ENCODE data around the gene WWC2.

WWC2 gene

DNA sequence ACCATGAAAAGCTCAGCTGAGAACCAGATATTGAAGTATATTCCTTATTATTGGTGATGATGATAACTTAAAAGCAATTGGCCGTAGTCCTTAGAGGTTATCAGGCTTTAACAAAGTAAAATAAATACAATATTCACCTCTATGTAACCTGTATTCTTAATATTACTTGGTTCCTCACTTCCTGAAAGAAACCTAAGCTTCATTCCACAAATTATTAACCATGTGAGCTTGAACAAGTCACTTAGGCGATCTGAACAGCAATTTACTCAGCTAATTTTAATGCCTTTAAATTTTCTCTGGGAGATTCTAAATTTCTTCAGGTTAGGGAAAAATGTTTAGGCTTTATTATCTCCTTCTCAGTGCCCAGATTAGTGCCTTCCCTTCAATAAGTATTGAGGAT, 151.8 kb downstream of the WWC2 start:
- no peak overlapping the region for H3K27ac ChIP-seq (ENCODE audit: low read length)
- no peaks in the 10 kb centered on the region for H4K20me1 ChIP-seq (ENCODE audit: insufficient read depth, low read length)
- no peak for ATAC-seq (ENCODE audit: insufficient read depth, low read depth)

DNA sequence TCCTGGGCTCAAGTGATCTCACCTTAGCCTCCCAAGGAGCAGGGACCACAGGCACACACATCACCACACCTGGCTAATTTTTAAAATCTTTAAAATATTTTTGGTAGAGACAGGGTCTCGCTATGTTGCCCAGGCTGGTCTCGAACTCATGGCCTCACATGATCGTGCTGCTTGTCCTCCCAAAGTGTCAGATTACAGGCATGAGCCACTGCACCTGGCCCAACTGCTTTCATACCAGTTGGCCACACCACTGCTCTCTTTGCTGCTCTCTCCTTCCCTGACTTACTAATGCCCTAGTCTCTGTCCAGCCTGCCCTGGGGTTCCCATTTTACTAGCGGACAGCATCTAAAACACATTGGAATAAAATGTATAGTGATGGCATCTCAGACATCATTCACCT, 153.9 kb downstream of the WWC2 start:
- Histone ChIP-seq H3K4me1 (ENCODE audit: insufficient read depth, low read length) (no peaks in the 10 kb centered on the region), H3K27me3 (ENCODE audit: insufficient read depth, low read length, poor library complexity) (peaks cover 4% of the 10 kb centered on the region), H3K4me3 (ENCODE audit: low read depth in 1 of 2, low read length in 2 of 2) (no peak overlapping the region), H3K27ac (ENCODE audit: low read length) (no peak overlapping the region), H3K36me3 (ENCODE audit: insufficient read depth, low read length) (no peaks in the 10 kb centered on the region), H2AFZ (ENCODE audit: low read depth, low read length) (no peak overlapping the region), H3K9me3 (ENCODE audit: insufficient read depth, low read length, severe bottlenecking) (no peaks in the 10 kb centered on the region), H3K4me2 (ENCODE audit: insufficient read depth, low read length) (no peak overlapping the region), H3K9ac (ENCODE audit: low read depth, low read length) (no peak overlapping the region), H4K20me1 (ENCODE audit: insufficient read depth, low read length) (no peaks in the 10 kb centered on the region), H3K79me2 (ENCODE audit: insufficient read depth, low read length) (no peaks in the 10 kb centered on the region)
- TF ChIP-seq EZH2 (IDR thresholded peaks at IDR 0.05; ENCODE audit: borderline replicate concordance, low read depth, low read length, severe bottlenecking), result no peak
- TF ChIP-seq, protein P1, sequence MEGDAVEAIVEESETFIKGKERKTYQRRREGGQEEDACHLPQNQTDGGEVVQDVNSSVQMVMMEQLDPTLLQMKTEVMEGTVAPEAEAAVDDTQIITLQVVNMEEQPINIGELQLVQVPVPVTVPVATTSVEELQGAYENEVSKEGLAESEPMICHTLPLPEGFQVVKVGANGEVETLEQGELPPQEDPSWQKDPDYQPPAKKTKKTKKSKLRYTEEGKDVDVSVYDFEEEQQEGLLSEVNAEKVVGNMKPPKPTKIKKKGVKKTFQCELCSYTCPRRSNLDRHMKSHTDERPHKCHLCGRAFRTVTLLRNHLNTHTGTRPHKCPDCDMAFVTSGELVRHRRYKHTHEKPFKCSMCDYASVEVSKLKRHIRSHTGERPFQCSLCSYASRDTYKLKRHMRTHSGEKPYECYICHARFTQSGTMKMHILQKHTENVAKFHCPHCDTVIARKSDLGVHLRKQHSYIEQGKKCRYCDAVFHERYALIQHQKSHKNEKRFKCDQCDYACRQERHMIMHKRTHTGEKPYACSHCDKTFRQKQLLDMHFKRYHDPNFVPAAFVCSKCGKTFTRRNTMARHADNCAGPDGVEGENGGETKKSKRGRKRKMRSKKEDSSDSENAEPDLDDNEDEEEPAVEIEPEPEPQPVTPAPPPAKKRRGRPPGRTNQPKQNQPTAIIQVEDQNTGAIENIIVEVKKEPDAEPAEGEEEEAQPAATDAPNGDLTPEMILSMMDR (IDR thresholded peaks at IDR 0.05; ENCODE audit: borderline replicate concordance, extremely low read depth, low read length, poor library complexity, severe bottlenecking), result no peak
- DNase-seq, result no peak
- ATAC-seq (ENCODE audit: insufficient read depth, low read depth), result no peak

More for the DNA sequence above, 151.8 kb downstream of the WWC2 start:
- Histone ChIP-seq H2AFZ (ENCODE audit: low read depth, low read length) (no peak overlapping the region), H3K9ac (ENCODE audit: low read depth, low read length) (no peak overlapping the region), H3K4me3 (ENCODE audit: low read depth in 1 of 2, low read length in 2 of 2) (no peak overlapping the region), H3K79me2 (ENCODE audit: insufficient read depth, low read length) (no peaks in the 10 kb centered on the region), H3K4me2 (ENCODE audit: insufficient read depth, low read length) (no peak overlapping the region), H3K27me3 (ENCODE audit: insufficient read depth, low read length, poor library complexity) (peaks cover 5% of the 10 kb centered on the region), H3K36me3 (ENCODE audit: insufficient read depth, low read length) (no peaks in the 10 kb centered on the region), H3K9me3 (ENCODE audit: insufficient read depth, low read length, severe bottlenecking) (no peaks in the 10 kb centered on the region), H3K4me1 (ENCODE audit: insufficient read depth, low read length) (no peaks in the 10 kb centered on the region)
- TF ChIP-seq EZH2 (IDR thresholded peaks at IDR 0.05; ENCODE audit: borderline replicate concordance, low read depth, low read length, severe bottlenecking), result no peak
- TF ChIP-seq, protein P1 (IDR thresholded peaks at IDR 0.05; ENCODE audit: borderline replicate concordance, extremely low read depth, low read length, poor library complexity, severe bottlenecking), result no peak
- DNase-seq, result no peak

DNA sequence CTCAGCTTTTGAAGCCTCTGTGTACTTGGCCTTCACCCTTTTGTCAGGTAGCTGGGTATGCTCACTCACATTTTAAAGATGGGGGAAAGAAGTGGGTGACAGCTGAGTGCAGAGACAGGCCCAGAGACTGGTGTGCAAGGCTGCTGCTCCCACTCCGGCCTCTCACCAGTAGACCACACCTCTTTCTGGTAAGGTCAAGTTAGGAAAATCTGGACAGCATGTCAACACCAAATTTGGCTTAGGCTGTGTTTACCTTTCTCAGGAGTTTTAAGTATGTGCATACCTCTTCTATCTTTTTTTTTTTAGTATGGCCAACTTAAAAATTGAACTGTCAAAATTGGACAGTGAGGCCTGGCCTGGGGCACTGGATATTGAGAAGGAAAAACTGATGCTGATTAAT, 154.4 kb downstream of the WWC2 start:
- Histone ChIP-seq H3K4me1 (ENCODE audit: insufficient read depth, low read length) (no peaks in the 10 kb centered on the region), H3K27ac (ENCODE audit: low read length) (no peak overlapping the region), H2AFZ (ENCODE audit: low read depth, low read length) (no peak overlapping the region), H3K9ac (ENCODE audit: low read depth, low read length) (no peak overlapping the region), H3K4me3 (ENCODE audit: low read depth in 1 of 2, low read length in 2 of 2) (no peak overlapping the region), H3K79me2 (ENCODE audit: insufficient read depth, low read length) (no peaks in the 10 kb centered on the region), H4K20me1 (ENCODE audit: insufficient read depth, low read length) (no peaks in the 10 kb centered on the region), H3K9me3 (ENCODE audit: insufficient read depth, low read length, severe bottlenecking) (no peaks in the 10 kb centered on the region), H3K4me2 (ENCODE audit: insufficient read depth, low read length) (no peak overlapping the region), H3K36me3 (ENCODE audit: insufficient read depth, low read length) (no peaks in the 10 kb centered on the region), H3K27me3 (ENCODE audit: insufficient read depth, low read length, poor library complexity) (peaks cover 3% of the 10 kb centered on the region)
- DNase-seq (no peak), ATAC-seq (ENCODE audit: insufficient read depth, low read depth) (no peak)
- no peak for TF ChIP-seq EZH2 (IDR thresholded peaks at IDR 0.05; ENCODE audit: borderline replicate concordance, low read depth, low read length, severe bottlenecking)
- TF ChIP-seq, protein P1 (IDR thresholded peaks at IDR 0.05; ENCODE audit: borderline replicate concordance, extremely low read depth, low read length, poor library complexity, severe bottlenecking), result no peak

DNA sequence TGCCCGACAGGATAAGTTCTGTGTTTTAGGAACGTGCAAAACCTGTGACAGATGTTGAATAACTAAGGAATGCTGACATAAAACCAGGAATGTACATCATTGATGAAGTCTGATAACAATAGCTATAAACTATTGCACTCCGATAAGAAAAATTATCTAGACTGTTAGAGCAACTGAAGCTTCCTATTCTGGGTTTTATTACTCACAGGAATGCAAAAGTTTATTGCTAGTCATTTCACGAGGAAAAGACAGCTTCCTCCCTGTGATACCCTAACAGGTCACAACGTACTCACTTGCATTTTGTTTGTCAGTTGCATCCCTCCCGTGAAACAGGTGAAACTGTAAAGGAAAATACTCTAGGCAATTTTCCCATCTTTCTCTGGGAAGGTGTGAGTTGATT, 155.1 kb downstream of the WWC2 start:
- H4K20me1 ChIP-seq (ENCODE audit: insufficient read depth, low read length), result no peaks in the 10 kb centered on the region
- no peak overlapping the region for H3K27ac ChIP-seq (ENCODE audit: low read length)
- DNase-seq (no peak), ATAC-seq (ENCODE audit: insufficient read depth, low read depth) (no peak)
- H2AFZ ChIP-seq (ENCODE audit: low read depth, low read length), result no peak overlapping the region
- no peak overlapping the region for H3K4me2 ChIP-seq (ENCODE audit: insufficient read depth, low read length)
- H3K79me2 ChIP-seq (ENCODE audit: insufficient read depth, low read length), result no peaks in the 10 kb centered on the region
- H3K4me3 ChIP-seq (ENCODE audit: low read depth in 1 of 2, low read length in 2 of 2), result no peak overlapping the region
- no peaks in the 10 kb centered on the region for H3K4me1 ChIP-seq (ENCODE audit: insufficient read depth, low read length)
- H3K9ac ChIP-seq (ENCODE audit: low read depth, low read length), result no peak overlapping the region
- H3K9me3 ChIP-seq (ENCODE audit: insufficient read depth, low read length, severe bottlenecking), result no peaks in the 10 kb centered on the region
- no peaks in the 10 kb centered on the region for H3K36me3 ChIP-seq (ENCODE audit: insufficient read depth, low read length)
- TF ChIP-seq, protein P1 (IDR thresholded peaks at IDR 0.05; ENCODE audit: borderline replicate concordance, extremely low read depth, low read length, poor library complexity, severe bottlenecking), result no peak
- TF ChIP-seq EZH2 (IDR thresholded peaks at IDR 0.05; ENCODE audit: borderline replicate concordance, low read depth, low read length, severe bottlenecking), result no peak
- H3K27me3 ChIP-seq (ENCODE audit: insufficient read depth, low read length, poor library complexity), result peaks cover 4% of the 10 kb centered on the region
